HepG2 (cell line): ENCODE results near the gene PPARA. TPM values are rescaled to one million over a fixed set of nuclear protein-coding genes. Genes with fewer than 3 reads are reported as not detected.
A peak's percentile ranks its signal among the peaks of the same experiment; 100 is the strongest.

Experiments used
- CEBPB ChIP-seq: IDR thresholded peaks from 2 replicates; pipeline ENCODE4 v1.6.1; 2011; ENCODE audit warnings: low read depth, low read length, improper control_type of control experiment, borderline replicate concordance
- CEBPG ChIP-seq: IDR thresholded peaks from 2 replicates; pipeline ENCODE4 v1.6.1; 2016
- GATA4 ChIP-seq: sonication (generic); IDR thresholded peaks from 2 replicates; pipeline ENCODE4 v1.6.1; 2016; ENCODE audit warnings: antibody characterized with exemption, low read depth, borderline replicate concordance
- GMEB1 ChIP-seq: sonication (generic); formaldehyde crosslinking; IDR thresholded peaks from 2 replicates; pipeline ENCODE4 v1.5.1; 2020; ENCODE audit warnings: missing genetic modification reagents, mild to moderate bottlenecking, borderline replicate concordance
- HNRNPH1 ChIP-seq: fragments of 200-400 bp; formaldehyde crosslinking; optimal IDR thresholded peaks from 2 replicates; pipeline ENCODE3; 2017; ENCODE audit warnings: mild to moderate bottlenecking, low read depth, low read length
- HNRNPLL ChIP-seq: fragments of 200-400 bp; formaldehyde crosslinking; IDR thresholded peaks from 2 replicates; pipeline ENCODE4 v1.6.1; 2017; ENCODE audit warnings: mild to moderate bottlenecking, low read depth, low read length; ENCODE audit not compliant: poor library complexity, severe bottlenecking
- MLLT10 ChIP-seq: sonication (generic); formaldehyde crosslinking; IDR thresholded peaks from 2 replicates; pipeline ENCODE4 v1.4.0; 2020; ENCODE audit warnings: missing genetic modification reagents
- NFE2 ChIP-seq: sonication (generic); formaldehyde crosslinking; IDR thresholded peaks from 2 replicates; pipeline ENCODE4 v1.4.0; 2020; ENCODE audit warnings: missing genetic modification reagents
- NR2C2 ChIP-seq: sonication (generic); formaldehyde crosslinking; IDR thresholded peaks from 2 replicates; pipeline ENCODE4 v1.4.0; 2020; ENCODE audit warnings: missing genetic modification reagents, mild to moderate bottlenecking, moderate library complexity, borderline replicate concordance
- RFXANK ChIP-seq: IDR thresholded peaks from 2 replicates; pipeline ENCODE4 v1.6.1; 2016
- RNF2 ChIP-seq: fragments of 450-650 bp; conservative IDR thresholded peaks from 2 replicates; pipeline ENCODE4 v1.6.1; 2016; ENCODE audit warnings: low read depth
- RNF219 ChIP-seq: sonication (generic); formaldehyde crosslinking; IDR thresholded peaks from 2 replicates; pipeline ENCODE4 v1.5.0; 2020; ENCODE audit warnings: mild to moderate bottlenecking, missing genetic modification reagents
- SATB2 ChIP-seq: sonication (generic); formaldehyde crosslinking; IDR thresholded peaks from 2 replicates; pipeline ENCODE4 v1.5.0; 2020; ENCODE audit warnings: missing genetic modification reagents
- SIN3B ChIP-seq: fragments of 150-350 bp; IDR thresholded peaks from 2 replicates; pipeline ENCODE4 v1.6.1; 2014; ENCODE audit warnings: low read length
- THRA ChIP-seq: sonication (generic); formaldehyde crosslinking; IDR thresholded peaks from 2 replicates; pipeline ENCODE4 v1.4.0; 2020; ENCODE audit warnings: missing genetic modification reagents, borderline replicate concordance
- ZNF563 ChIP-seq: sonication (generic); formaldehyde crosslinking; IDR thresholded peaks from 2 replicates; pipeline ENCODE4 v1.8.0; 2022; ENCODE audit warnings: mild to moderate bottlenecking, moderate library complexity, missing genetic modification reagents
- ZNF646 ChIP-seq: sonication (generic); formaldehyde crosslinking; IDR thresholded peaks from 2 replicates; pipeline ENCODE4 v1.9.0; 2021; ENCODE audit warnings: mild to moderate bottlenecking, missing genetic modification reagents
- ZNF761 ChIP-seq: sonication (generic); formaldehyde crosslinking; conservative IDR thresholded peaks from 2 replicates; pipeline ENCODE4 v1.4.0; 2020; ENCODE audit warnings: mild to moderate bottlenecking, missing genetic modification reagents
- ZNF776 ChIP-seq: sonication (generic); formaldehyde crosslinking; IDR thresholded peaks from 2 replicates; pipeline ENCODE4 v1.4.0; 2020; ENCODE audit warnings: mild to moderate bottlenecking, missing genetic modification reagents
- ZSCAN30 ChIP-seq: sonication (generic); formaldehyde crosslinking; IDR thresholded peaks from 2 replicates; pipeline ENCODE4 v1.5.0; 2020; ENCODE audit warnings: mild to moderate bottlenecking, missing genetic modification reagents
- polyA plus RNA-seq, 8 experiments: library from polyadenylated mRNA; depleted of rRNA in 3 of 8; stranded (reverse) in 7 of 8; unstranded in 1 of 8; fragments of >200 nt; fragmentation: Illumina TruSeq in 4 of 8; extraction: Trizol in 4 of 8; gene quantifications; 2 replicates each; pipeline versions ENCODE4 v1.2.1 to v1.2.3, GENCODE V29; 2011 to 2016; ENCODE audit warnings: low read depth in 4 of 8, missing spikeins in 1 of 8, mixed read lengths in 1 of 8; ENCODE audit not compliant: insufficient read depth in 1 of 8
- total RNA-seq, 5 experiments: library from RNA; depleted of rRNA; stranded (reverse); fragments of >200 nt; fragmentation: Illumina TruSeq; extraction: Trizol; gene quantifications; 2 replicates each; pipeline ENCODE4 v1.2.3, GENCODE V29; 2016; ENCODE audit warnings: low read depth in 1 of 5

Gene PPARA
- total and polyA plus RNA-seq, 2 of the 13 experiments (the other 11 are each of a cell fraction or from before 2014, with no cell fraction given) = 18.2 to 24.7 TPM

GRCh38 chr22:46139895-46140350, 10.4 kb upstream of the PPARA start (continued):
- TF ChIP-seq ZNF646 (CRISPR knock-in tag) = no peak
- TF ChIP-seq ZNF776 (CRISPR knock-in tag) = no peak
- no peak for TF ChIP-seq SATB2 (CRISPR knock-in tag)
- no peak for TF ChIP-seq ZNF761 (CRISPR knock-in tag)
- TF ChIP-seq RNF219 = no peak
- TF ChIP-seq RNF2 = no peak
- no peak for TF ChIP-seq SIN3B
- TF ChIP-seq CEBPG (CRISPR knock-in tag) = peak; percentile 21; the same call in 1 of the 2 replicates
- no peak for TF ChIP-seq RFXANK
- TF ChIP-seq ZSCAN30 (CRISPR knock-in tag) = no peak
- TF ChIP-seq MLLT10 (CRISPR knock-in tag) = no peak
- TF ChIP-seq NR2C2 (CRISPR knock-in tag) = peak; percentile 33; the same call in 1 of the 2 replicates
- TF ChIP-seq CEBPB = no peak
- 0 out of 2 replicates have a peak, but pooled peaks have one; percentile 38 for TF ChIP-seq THRA (CRISPR knock-in tag)
- TF ChIP-seq GMEB1 (CRISPR knock-in tag) = no peak
- no peak for TF ChIP-seq ZNF563 (CRISPR knock-in tag)
- TF ChIP-seq HNRNPLL = no peak
- TF ChIP-seq NFE2 = no peak
- TF ChIP-seq HNRNPH1 = no peak
- no peak for TF ChIP-seq GATA4
